Activated effector memory CD4-positive, alpha-beta T cell treated with Interleukin-2 at 50 U/mL for 16 hours (primary cell): ENCODE data around the gene BARX1.
"Not testable (repeated sequence)": the region's sequence is repeated elsewhere in the genome, so short reads cannot be mapped to it uniquely, and the experiment has no call there.

Source experiments
- DNase-seq: peaks from one replicate; pipeline ENCODE4 v3.0.0-alpha.2; 2020

Gene BARX1

GRCh38 chr9:93965830-93966577 is 10.8 kb upstream of the BARX1 start:
- no peak for DNase-seq

- no peak for DNase-seq
Measured at GRCh38 chr9:93964685-93965084, 9.5 kb upstream of the BARX1 start.

GRCh38 chr9:93963969-93964368 is 8.8 kb upstream of the BARX1 start:
- no peak for DNase-seq

- DNase-seq: not testable (repeated sequence)
Measured at GRCh38 chr9:93963489-93963888, 8.3 kb upstream of the BARX1 start.

- DNase-seq: peak; percentile 61
Measured at GRCh38 chr9:93962561-93963440, 7.6 kb upstream of the BARX1 start.

- no peak for DNase-seq
Measured at GRCh38 chr9:93962017-93962416, 6.9 kb upstream of the BARX1 start.

GRCh38 chr9:93960971-93961841 is 6.1 kb upstream of the BARX1 start:
- DNase-seq: no peak

- DNase-seq: no peak
Measured at GRCh38 chr9:93960221-93960970, 5.2 kb upstream of the BARX1 start.

GRCh38 chr9:93959739-93960154 is 4.6 kb upstream of the BARX1 start:
- no peak for DNase-seq

GRCh38 chr9:93958819-93959682 is 3.9 kb upstream of the BARX1 start:
- no peak for DNase-seq

- no peak for DNase-seq
Measured at GRCh38 chr9:93958121-93958818, 3.1 kb upstream of the BARX1 start.

- DNase-seq: no peak
Measured at GRCh38 chr9:93955981-93956784, 1.0 kb upstream of the BARX1 start.

- no peak for DNase-seq
Measured at GRCh38 chr9:93954434-93955061, 607 bp downstream of the BARX1 start.

- no peak for DNase-seq
Measured at GRCh38 chr9:93953496-93954433, 1.4 kb downstream of the BARX1 start.

- DNase-seq: no peak
Measured at GRCh38 chr9:93952784-93953495, 2.2 kb downstream of the BARX1 start.

GRCh38 chr9:93952119-93952783 is 2.9 kb downstream of the BARX1 start:
- no peak for DNase-seq

GRCh38 chr9:93951655-93952118 is 3.5 kb downstream of the BARX1 start:
- DNase-seq: no peak
